ENCODE measurements around the gene XAGE3.
A peak's percentile ranks its signal among the peaks of the same experiment; 100 is the strongest.

The XAGE3 gene

GRCh38 chrX:52839137-52839536, 28.7 kb downstream of the XAGE3 start:
- no peak for DNase-seq

GRCh38 chrX:52830551-52830950, 37.3 kb downstream of the XAGE3 start:
- peak; percentile 42 to 74 (median 68) for DNase-seq

DNA sequence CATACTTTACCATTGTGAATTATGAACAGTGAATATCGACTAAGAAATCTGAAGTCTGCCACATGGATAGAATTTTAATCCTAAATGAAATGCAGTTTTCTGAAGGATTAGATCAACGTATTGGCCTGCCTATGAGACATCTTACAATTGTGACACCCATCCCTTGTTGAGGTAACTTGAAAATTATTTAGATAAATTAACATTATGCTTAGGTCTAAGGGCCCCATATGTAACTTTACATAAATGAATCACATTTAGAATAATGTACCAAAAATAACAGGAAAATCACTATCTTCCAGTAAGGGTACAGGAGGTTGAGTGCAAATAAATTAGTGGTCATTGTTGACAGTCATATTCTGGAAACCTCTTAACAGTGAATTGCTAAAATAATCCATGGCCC, 43.3 kb downstream of the XAGE3 start:
- no peak for DNase-seq

DNA sequence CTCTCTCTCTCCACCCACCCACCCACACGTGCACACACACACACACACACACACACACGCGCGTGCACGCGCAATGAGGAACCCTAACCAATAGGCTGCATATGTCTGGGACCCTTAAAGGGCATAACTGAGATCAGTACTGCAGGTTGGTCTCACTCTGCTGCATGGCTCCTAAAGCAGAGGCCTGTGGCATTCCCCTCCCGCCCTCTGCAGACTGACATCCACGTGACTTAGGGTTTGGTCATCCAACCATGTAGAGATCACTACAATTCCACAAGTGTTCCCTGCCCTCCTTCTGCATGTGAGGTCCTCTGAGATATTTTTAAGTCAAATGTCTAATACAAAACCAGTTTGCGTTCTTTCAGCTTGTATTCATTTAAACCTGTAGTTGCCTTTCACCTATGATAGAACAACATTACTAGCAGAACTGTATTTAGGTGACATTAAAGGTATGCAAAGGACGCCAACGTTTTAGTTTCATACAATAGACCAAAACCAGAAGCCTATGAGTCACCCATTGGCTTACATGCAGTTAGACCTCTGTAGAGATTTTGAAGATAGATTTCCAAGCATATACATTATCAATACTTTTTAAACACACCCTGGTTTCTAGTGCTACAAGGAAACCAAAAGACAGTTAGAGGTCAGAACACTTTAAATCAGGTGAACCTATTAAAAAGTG, 46.7 kb downstream of the XAGE3 start:
- DNase-seq = no peak

GRCh38 chrX:52819788-52820187, 48.1 kb downstream of the XAGE3 start:
- DNase-seq = no peak

All from suppressor macrophage (primary cell).